GM10266 (cell line): Measurements from ENCODE around the gene FAM76A.
"Not testable (repeated sequence)": the region's sequence is repeated elsewhere in the genome, so short reads cannot be mapped to it uniquely, and the experiment has no call there.

Source experiments
- DNase-seq: peaks from one replicate; pipeline ENCODE4 v3.0.0; 2012; ENCODE audit errors: extremely low spot score
- TF ChIP-seq, protein P1 (sequence below): IDR thresholded peaks from 2 replicates; pipeline ENCODE4 v1.5.1; 2012; ENCODE audit warnings: mild to moderate bottlenecking, low read depth; ENCODE audit not compliant: control insufficient read depth, insufficient read depth; ENCODE audit errors: missing control alignments

The FAM76A gene

DNA sequence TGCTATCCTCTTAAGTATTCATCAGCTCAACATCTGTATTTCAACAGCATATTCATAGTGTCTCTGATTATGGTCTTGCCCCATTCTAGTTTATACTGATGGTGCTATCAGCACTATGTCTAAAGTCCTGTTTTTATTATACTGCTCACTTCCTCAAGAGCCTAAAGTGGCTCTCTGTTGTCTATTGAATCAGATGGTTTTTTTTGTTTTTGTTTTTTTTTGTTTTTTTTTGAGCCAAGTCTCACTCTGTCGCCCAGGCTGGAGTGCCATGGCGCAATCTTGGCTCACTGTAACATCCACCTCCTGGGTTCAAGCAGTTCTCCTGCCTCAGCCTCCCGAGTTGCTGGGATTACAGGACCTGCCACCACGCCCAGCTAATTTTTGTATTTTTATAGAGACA, 53.4 kb downstream of the FAM76A start:
- TF ChIP-seq, protein P1, sequence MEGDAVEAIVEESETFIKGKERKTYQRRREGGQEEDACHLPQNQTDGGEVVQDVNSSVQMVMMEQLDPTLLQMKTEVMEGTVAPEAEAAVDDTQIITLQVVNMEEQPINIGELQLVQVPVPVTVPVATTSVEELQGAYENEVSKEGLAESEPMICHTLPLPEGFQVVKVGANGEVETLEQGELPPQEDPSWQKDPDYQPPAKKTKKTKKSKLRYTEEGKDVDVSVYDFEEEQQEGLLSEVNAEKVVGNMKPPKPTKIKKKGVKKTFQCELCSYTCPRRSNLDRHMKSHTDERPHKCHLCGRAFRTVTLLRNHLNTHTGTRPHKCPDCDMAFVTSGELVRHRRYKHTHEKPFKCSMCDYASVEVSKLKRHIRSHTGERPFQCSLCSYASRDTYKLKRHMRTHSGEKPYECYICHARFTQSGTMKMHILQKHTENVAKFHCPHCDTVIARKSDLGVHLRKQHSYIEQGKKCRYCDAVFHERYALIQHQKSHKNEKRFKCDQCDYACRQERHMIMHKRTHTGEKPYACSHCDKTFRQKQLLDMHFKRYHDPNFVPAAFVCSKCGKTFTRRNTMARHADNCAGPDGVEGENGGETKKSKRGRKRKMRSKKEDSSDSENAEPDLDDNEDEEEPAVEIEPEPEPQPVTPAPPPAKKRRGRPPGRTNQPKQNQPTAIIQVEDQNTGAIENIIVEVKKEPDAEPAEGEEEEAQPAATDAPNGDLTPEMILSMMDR = no peak
- no peak for DNase-seq

DNA sequence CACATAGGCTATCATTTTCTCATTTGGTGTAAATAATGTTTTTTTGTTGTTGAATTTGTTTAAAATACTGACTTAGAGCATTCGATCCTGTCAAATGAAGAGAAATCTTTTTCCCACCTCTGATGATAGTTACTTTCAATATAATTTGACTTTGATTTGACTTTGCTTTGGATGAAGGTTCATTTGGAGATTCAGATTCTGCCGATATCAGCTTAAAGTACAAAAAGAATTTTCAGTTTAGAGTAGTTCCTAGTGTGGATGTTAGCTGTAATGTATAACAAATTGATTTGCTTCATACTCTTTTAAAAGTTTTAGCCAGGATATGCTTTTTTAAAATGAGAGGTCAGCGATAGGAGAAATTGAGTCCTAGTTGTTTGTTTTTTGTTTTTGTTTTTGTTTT, 57.2 kb downstream of the FAM76A start:
- TF ChIP-seq, protein P1 = no peak
- DNase-seq = no peak

DNA sequence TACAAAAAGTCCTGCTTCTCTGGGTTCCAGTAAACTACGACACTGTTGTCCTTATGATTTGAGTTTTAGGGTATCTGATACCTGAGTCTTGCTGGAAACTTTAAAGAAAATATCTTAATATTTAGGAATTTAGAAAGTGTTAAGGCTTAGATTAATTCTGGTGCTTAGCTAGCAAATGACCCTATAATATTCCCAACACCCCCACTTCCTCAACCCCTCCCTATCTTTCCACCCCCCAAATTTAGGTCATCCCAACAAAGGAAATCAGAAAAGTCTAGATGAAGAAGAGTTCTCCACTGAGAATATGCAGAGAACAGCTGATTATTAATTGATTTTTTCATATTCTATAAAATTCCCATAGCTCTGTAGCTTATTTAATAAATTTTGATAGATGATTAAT, 58.9 kb downstream of the FAM76A start:
- no peak for DNase-seq
- TF ChIP-seq, protein P1 = no peak

DNA sequence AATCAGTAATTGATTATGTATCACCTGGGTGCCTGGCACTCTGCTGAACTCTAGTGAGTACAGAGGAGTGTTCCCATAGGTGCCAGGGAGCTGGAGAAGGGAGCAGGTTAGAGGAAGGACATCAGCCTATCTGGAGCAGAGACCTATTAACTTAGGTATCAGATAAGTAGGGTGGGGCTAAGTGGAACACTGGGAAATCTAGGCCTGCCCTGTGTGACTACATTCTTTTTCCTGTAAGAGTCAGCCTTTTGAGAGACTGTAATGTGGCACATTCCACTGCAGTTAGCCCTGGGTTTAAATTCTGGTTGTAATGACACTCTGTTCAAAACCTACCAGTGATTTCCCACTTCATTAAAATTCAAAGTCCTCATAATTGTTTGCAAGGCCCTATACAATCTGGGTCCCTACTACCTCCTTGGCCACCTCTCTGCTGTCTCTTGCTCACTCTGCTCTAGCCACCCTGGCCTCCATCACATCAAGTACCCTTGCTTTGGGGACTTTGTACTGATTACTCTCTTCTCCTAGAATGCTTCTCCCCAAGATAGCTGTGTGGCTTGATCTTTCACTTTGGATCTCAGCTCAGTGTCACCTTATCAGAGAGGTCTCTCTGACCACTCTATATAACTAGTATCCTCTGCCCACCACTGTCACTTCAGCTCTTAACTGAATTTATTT, 60.2 kb downstream of the FAM76A start:
- TF ChIP-seq, protein P1 = no peak
- DNase-seq = no peak

DNA sequence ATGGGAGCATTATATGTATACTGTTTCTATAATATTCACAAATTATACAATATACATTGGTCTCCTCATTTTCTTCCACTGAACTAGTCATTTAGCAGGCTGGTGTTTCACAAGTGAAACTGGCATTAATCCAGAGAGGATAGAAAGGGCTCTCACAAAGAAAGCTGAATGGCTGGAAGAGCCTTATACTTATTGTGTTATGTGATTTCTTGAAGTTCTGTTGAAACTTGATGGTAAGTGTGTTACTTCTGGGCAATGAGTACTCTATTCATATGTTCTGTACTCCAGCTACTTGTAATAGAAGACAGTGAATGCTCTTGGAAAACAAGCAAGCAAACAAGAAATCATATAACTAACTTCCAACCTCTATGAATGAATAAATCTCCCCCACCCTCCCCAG, 62.1 kb downstream of the FAM76A start:
- TF ChIP-seq, protein P1 = no peak
- no peak for DNase-seq

DNA sequence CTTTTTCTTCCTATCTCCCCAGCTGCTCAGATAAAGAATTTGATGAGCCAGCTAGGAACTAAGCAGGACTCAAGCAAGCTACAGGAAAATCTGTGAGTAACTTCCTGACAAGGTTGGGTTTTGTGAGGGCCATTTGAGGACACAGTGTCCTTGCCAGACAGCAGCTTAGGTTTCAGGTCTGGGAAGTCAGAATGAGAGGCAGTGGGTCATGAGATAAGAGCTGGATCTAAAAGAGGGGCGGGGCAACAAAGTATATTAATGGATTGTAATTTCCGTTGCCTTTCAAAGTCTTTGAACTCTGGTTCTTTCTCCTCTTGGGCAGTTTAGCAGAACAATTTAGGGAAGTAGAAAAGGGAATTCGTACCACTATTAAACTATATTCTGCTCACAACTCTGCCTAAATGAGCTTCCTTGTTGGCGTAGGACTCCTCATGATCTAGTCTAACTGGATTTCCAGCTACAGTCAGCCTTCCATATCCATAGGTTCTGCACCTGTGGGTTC, 63.8 kb downstream of the FAM76A start:
- TF ChIP-seq, protein P1 = no peak
- DNase-seq = no peak

DNA sequence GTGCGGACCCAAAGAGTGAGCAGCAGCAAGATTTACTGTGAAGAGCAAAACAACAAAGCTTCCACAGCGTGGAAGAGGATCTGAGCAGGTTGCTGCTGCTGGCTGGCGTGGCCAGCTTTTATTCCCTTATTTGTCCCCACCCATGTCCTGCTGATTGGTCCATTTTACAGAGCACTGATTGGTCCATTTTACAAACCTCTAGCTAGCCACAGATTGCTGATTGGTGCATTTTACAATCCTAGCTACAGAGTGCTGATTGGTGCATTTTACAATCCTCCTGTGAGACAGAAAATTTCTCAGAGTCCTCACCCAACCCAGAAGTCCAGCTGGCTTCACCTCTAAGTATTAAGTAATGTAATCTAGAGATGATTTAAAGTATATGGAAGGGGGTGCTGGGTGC, 64.5 kb downstream of the FAM76A start:
- DNase-seq = not testable (repeated sequence)

DNA sequence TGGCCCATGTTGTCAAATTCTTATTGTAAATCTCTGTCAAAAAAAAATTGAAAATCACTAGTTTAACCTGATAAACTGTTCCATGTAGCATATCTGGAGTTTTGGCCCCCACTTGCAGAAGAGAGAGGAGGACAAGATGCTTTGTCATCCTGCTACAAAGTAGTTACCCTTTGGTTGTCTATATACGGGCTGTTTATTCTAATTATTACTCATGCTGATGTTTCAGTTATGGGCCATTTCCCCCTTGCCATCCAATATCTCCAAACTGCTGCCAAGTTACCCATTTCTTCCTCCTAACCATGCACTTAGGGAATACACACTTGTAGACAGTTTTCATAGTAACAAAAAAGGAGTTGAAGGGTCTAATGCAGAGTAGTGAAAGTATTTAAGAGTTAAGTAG, 69.8 kb downstream of the FAM76A start:
- TF ChIP-seq, protein P1 = no peak
- DNase-seq = no peak
